DOHH2 (cell line): Measurements from ENCODE around the gene CLDN18.

Source experiments
- CTCF ChIP-seq: fragments of 200-600 bp; sonication (generic); IDR thresholded peaks from one replicate; pipeline ENCODE4 v1.5.1; 2014; ENCODE audit warnings: antibody characterized with exemption, mild to moderate bottlenecking, low read depth, low read length; ENCODE audit not compliant: poor library complexity, severe bottlenecking
- EZH2phosphoT487 ChIP-seq: fragments of 200-600 bp; sonication (generic); IDR thresholded peaks from 2 replicates; pipeline ENCODE4 v1.6.1; 2017; ENCODE audit warnings: borderline replicate concordance, mild to moderate bottlenecking, antibody characterized with exemption, low read length, moderate library complexity, mixed read lengths

GRCh38 chr3:137972396-137972795 is 37.6 kb upstream of the CLDN18 start:
- TF ChIP-seq CTCF: no peak
- TF ChIP-seq EZH2phosphoT487: no peak
